Transverse colon (tissue), 4 donors: ENCODE measurements around the gene LDLRAD4. TPM values are rescaled to one million over a fixed set of nuclear protein-coding genes. Genes with fewer than 3 reads are reported as not detected.
"Not testable (repeated sequence)": the region's sequence is repeated elsewhere in the genome, so short reads cannot be mapped to it uniquely, and the experiment has no call there.

Experiments used
- DNase-seq: peaks from one replicate; pipeline ENCODE4 v3.0.0-alpha.2; 2019
- H3K27ac ChIP-seq, 4 donors: fragments of 200-600 bp; sonication (generic); 2 replicates each; pipeline ENCODE4 v1.5.1; 2016 to 2018; ENCODE audit warnings: inconsistent platforms in 4 of 4
- H3K27me3 ChIP-seq: fragments of 200-600 bp; sonication (generic); 2 replicates; pipeline ENCODE4 v1.5.1; 2017; ENCODE audit warnings: inconsistent platforms
- H3K36me3 ChIP-seq, 4 donors: fragments of 200-600 bp; sonication (generic); 2 replicates each; pipeline ENCODE4 v1.5.1; 2017 to 2019; ENCODE audit warnings: inconsistent platforms in 4 of 4
- H3K4me1 ChIP-seq, 4 donors: fragments of 200-600 bp; sonication (generic); 2 replicates each; pipeline ENCODE4 v1.5.1; 2017 to 2020; ENCODE audit warnings: inconsistent platforms in 4 of 4
- H3K4me3 ChIP-seq, 4 donors: fragments of 200-600 bp; sonication (generic); 1 replicate in 1 of 4; 2 replicates in 3 of 4; pipeline versions ENCODE4 v1.5.1 to v1.6.1; 2017 to 2019; ENCODE audit warnings: inconsistent platforms in 4 of 4
- H3K9me3 ChIP-seq, 2 donors: fragments of 200-600 bp; sonication (generic); 2 replicates each; pipeline ENCODE4 v1.5.1; 2017 to 2019; ENCODE audit warnings: inconsistent platforms in 2 of 2
- CTCF ChIP-seq, 5 experiments: fragments of 200-600 bp in 3 of 5; fragments of 450-650 bp in 2 of 5; sonication (generic) in 3 of 5; IDR thresholded peaks; 1 replicate in 2 of 5; 2 replicates in 3 of 5; pipeline ENCODE4 v1.5.1; 2016 to 2017; ENCODE audit warnings: antibody characterized with exemption in 5 of 5, inconsistent platforms in 3 of 5, mild to moderate bottlenecking in 2 of 5, moderate library complexity in 1 of 5
- EP300 ChIP-seq: sonication (generic); formaldehyde crosslinking; IDR thresholded peaks from one replicate; pipeline ENCODE4 v1.6.1; 2017; ENCODE audit warnings: antibody characterized with exemption, low read depth
- POLR2A ChIP-seq: fragments of 450-650 bp; IDR thresholded peaks from one replicate; pipeline ENCODE4 v1.6.1; 2016; ENCODE audit warnings: antibody characterized with exemption, mild to moderate bottlenecking, moderate library complexity
- POLR2AphosphoS5 ChIP-seq, 3 donors: sonication (generic); formaldehyde crosslinking; IDR thresholded peaks; one replicate each; pipeline ENCODE4 v1.6.1; 2016; ENCODE audit warnings: antibody characterized with exemption in 3 of 3
- WGBS, 2 donors: methylation state at CpG; one replicate each; pipeline ENCODE4 v1.1.5; 2018; ENCODE audit warnings: low coverage in 1 of 2; 5-methylcytosine and 5-hydroxymethylcytosine counted together
- in situ Hi-C, 4 donors: fragments of 200-750 bp; cut with MboI; loops; one replicate each; pipeline versions ENCODE4 v1.15.0 to v1.15.1; 2017; ENCODE audit warnings: low sequenced_read_pairs in 3 of 4, low pct_ligation_motif_present in 1 of 4, low pct_unique_long_range_greater_than_20kb in 1 of 4
- intact Hi-C: fragments of 100-400 bp; cut with DNase I; formaldehyde crosslinking; loops from one replicate; pipeline ENCODE4 v1.15.1; 2023; ENCODE audit warnings: low total_unique reads
- total RNA-seq, 4 donors: library from RNA; depleted of rRNA; stranded (reverse); fragments of >200 nt; gene quantifications; one replicate each; pipeline ENCODE4 v1.1.0, GENCODE V29; 2016

Gene LDLRAD4
- total RNA-seq, 4 donors from 2014 or later, result 34.8 to 277 (median 60.6) TPM

- intact Hi-C loops (no loop called here), in situ Hi-C loops (no loop called here)
- no peaks in the 10 kb centered on the region for H3K36me3 ChIP-seq
- DNase-seq, result no peak
- H3K9me3 ChIP-seq, result no peaks in the 10 kb centered on the region
- WGBS, 2 donors, result 82 to 90% methylated on average over 2 to 5 of the region's 5 CpGs
- TF ChIP-seq POLR2A (no peak), CTCF (IDR thresholded peaks at IDR 0.05) (no peak), POLR2AphosphoS5 (IDR thresholded peaks at IDR 0.05) (no peak), EP300 (no peak)
- no peak overlapping the region for H3K27ac ChIP-seq
- H3K4me1 ChIP-seq, result peaks cover 1 to 3% (median 2%) of the 10 kb centered on the region in 4 donors
- H3K4me3 ChIP-seq, result no peak overlapping the region
- H3K27me3 ChIP-seq, result no peaks in the 10 kb centered on the region
These were observed 386.9 kb downstream of the LDLRAD4 start for GRCh38 chr18:13605477-13605876.

DNA sequence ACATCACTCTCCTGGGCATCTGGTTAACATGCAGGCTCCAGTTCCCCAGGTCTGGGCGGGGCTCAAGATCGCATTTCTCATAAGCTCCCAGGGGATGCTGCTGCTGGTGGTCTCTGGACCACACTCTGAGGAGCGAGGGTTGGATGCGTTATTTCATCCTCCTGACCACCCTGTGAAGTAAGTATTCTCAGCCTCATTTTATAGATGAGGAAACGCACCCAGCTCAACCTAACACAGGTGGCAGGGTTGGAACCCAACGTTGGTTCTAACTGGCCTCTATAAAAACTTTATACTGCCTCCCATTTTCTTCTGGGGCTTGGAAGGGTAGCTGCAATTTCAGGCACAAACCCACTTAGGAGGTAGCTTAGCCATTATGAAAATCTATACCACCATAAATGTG is 387.3 kb downstream of the LDLRAD4 start:
- DNase-seq, result no peak
- Histone ChIP-seq H3K4me1 (peaks cover 5 to 7% (median 6%) of the 10 kb centered on the region in 4 donors), H3K9me3 (no peaks in the 10 kb centered on the region), H3K36me3 (no peaks in the 10 kb centered on the region), H3K27me3 (no peaks in the 10 kb centered on the region), H3K4me3 (no peak overlapping the region), H3K27ac (no peak overlapping the region)
- TF ChIP-seq POLR2A (no peak), CTCF (IDR thresholded peaks at IDR 0.05) (no peak), EP300 (no peak), POLR2AphosphoS5 (IDR thresholded peaks at IDR 0.05) (no peak)
- WGBS, 2 donors, result 93% methylated on average over 6 of the region's 6 CpGs; no CpG with 5 or more reads in 1 of the 2 donors
- in situ Hi-C loops (no loop called here), intact Hi-C loops (no loop called here)

- WGBS, 2 donors, result 63 to 84% methylated on average over 4 to 6 of the region's 6 CpGs
- intact Hi-C loops (no loop called here), in situ Hi-C loops (no loop called here)
- Histone ChIP-seq H3K27me3 (no peaks in the 10 kb centered on the region), H3K9me3 (no peaks in the 10 kb centered on the region), H3K27ac (no peak overlapping the region), H3K4me1 (peaks cover 5 to 14% (median 8%) of the 10 kb centered on the region in 4 donors), H3K36me3 (no peaks in the 10 kb centered on the region), H3K4me3 (no peak overlapping the region)
- TF ChIP-seq EP300 (no peak), POLR2A (no peak), CTCF (IDR thresholded peaks at IDR 0.05) (no peak)
- no peak for DNase-seq
These were observed 388.2 kb downstream of the LDLRAD4 start for GRCh38 chr18:13606604-13607254.

GRCh38 chr18:13608024-13608562 is 389.5 kb downstream of the LDLRAD4 start:
- H3K27ac ChIP-seq, H3K27me3 ChIP-seq, DNase-seq, intact Hi-C loops, H3K4me3 ChIP-seq, H3K9me3 ChIP-seq, in situ Hi-C loops, H3K36me3 ChIP-seq: not testable (repeated sequence)
- H3K4me1 ChIP-seq, result peaks cover 5 to 16% (median 12%) of the 10 kb centered on the region in 4 donors
- 80% methylated on average over 2 to 10 of the region's 10 CpGs for WGBS, 2 donors
